Fibroblast of skin of abdomen (primary cell): Measurements from ENCODE around the gene NEGR1.
"Not testable (repeated sequence)": the region's sequence is repeated elsewhere in the genome, so short reads cannot be mapped to it uniquely, and the experiment has no call there.

Experiments used
- DNase-seq: peaks from one replicate; pipeline ENCODE4 v3.0.0-alpha.2; 2013

The NEGR1 gene

GRCh38 chr1:71940261-71940660 is 342.1 kb downstream of the NEGR1 start:
- no peak for DNase-seq

- DNase-seq: no peak
Measured at GRCh38 chr1:71930511-71930910, 351.8 kb downstream of the NEGR1 start.

- DNase-seq: no peak
Measured at GRCh38 chr1:71921935-71922559, 360.3 kb downstream of the NEGR1 start.

GRCh38 chr1:71921204-71921603 is 361.1 kb downstream of the NEGR1 start:
- no peak for DNase-seq

- DNase-seq: no peak
Measured at GRCh38 chr1:71920556-71920955, 361.8 kb downstream of the NEGR1 start.

GRCh38 chr1:71919811-71920509 is 362.4 kb downstream of the NEGR1 start:
- no peak for DNase-seq

- DNase-seq: no peak
Measured at GRCh38 chr1:71918630-71919029, 363.7 kb downstream of the NEGR1 start.

- no peak for DNase-seq
Measured at GRCh38 chr1:71916894-71917293, 365.4 kb downstream of the NEGR1 start.

GRCh38 chr1:71914626-71915025 is 367.7 kb downstream of the NEGR1 start:
- no peak for DNase-seq

GRCh38 chr1:71908871-71909390 is 373.4 kb downstream of the NEGR1 start:
- DNase-seq: no peak

GRCh38 chr1:71908303-71908702 is 374.0 kb downstream of the NEGR1 start:
- peak; percentile 8 for DNase-seq

- no peak for DNase-seq
Measured at GRCh38 chr1:71899881-71900280, 382.5 kb downstream of the NEGR1 start.

- DNase-seq: not testable (repeated sequence)
Measured at GRCh38 chr1:71888166-71888565, 394.2 kb downstream of the NEGR1 start.

- DNase-seq: peak; percentile 4
Measured at GRCh38 chr1:71885171-71885570, 397.2 kb downstream of the NEGR1 start.

GRCh38 chr1:71882637-71883036 is 399.7 kb downstream of the NEGR1 start:
- DNase-seq: no peak

GRCh38 chr1:71882226-71882625 is 400.1 kb downstream of the NEGR1 start:
- no peak for DNase-seq

- DNase-seq: peak; percentile 55
Measured at GRCh38 chr1:71881611-71882010, 400.7 kb downstream of the NEGR1 start.

- DNase-seq: no peak
Measured at GRCh38 chr1:71869326-71869725, 413.0 kb downstream of the NEGR1 start.

- peak; percentile 19 for DNase-seq
Measured at GRCh38 chr1:71862756-71863155, 419.6 kb downstream of the NEGR1 start.

GRCh38 chr1:71861022-71861421 is 421.3 kb downstream of the NEGR1 start:
- peak; percentile 77 for DNase-seq

GRCh38 chr1:71859806-71860205 is 422.5 kb downstream of the NEGR1 start:
- no peak for DNase-seq

- peak; percentile 36 for DNase-seq
Measured at GRCh38 chr1:71857862-71858261, 424.5 kb downstream of the NEGR1 start.

- no peak for DNase-seq
Measured at GRCh38 chr1:71853360-71853759, 429.0 kb downstream of the NEGR1 start.

GRCh38 chr1:71850936-71851335 is 431.4 kb downstream of the NEGR1 start:
- DNase-seq: no peak
